Activated T-helper 2 cell treated with anti-CD3 and anti-CD28 coated beads, Interferon-gamma antibody, Interleukin-2, Interleukin-4, amounts not matched to agents 10 μg/mL and 5 μg/mL and 100 μg/mL, durations not matched to agents 14 hours and 24 hours and 36 hours (primary cell): Measurements from ENCODE around the gene RNF149. TPM values are rescaled to one million over a fixed set of nuclear protein-coding genes. Genes with fewer than 3 reads are reported as not detected.

Experiments
- DNase-seq: peaks from one replicate; pipeline ENCODE4 v3.0.0; 2021; ENCODE audit warnings: low spot score
- H3K27ac Mint-ChIP-seq: one replicate; pipeline ENCODE4 v1.8.0; 2021; ENCODE audit warnings: mixed read lengths
- H3K27me3 Mint-ChIP-seq: one replicate; pipeline ENCODE4 v1.8.0; 2021; ENCODE audit warnings: low read depth, mixed read lengths
- H3K36me3 Mint-ChIP-seq: one replicate; pipeline ENCODE4 v1.8.0; 2021; ENCODE audit warnings: low read depth, mixed read lengths
- H3K4me1 Mint-ChIP-seq: one replicate; pipeline ENCODE4 v1.8.0; 2021; ENCODE audit warnings: low read depth, mixed read lengths
- H3K4me3 Mint-ChIP-seq: one replicate; pipeline ENCODE4 v1.8.0; 2021; ENCODE audit warnings: low read depth, mild to moderate bottlenecking, moderate library complexity, mixed read lengths
- H3K9me3 Mint-ChIP-seq: one replicate; pipeline ENCODE4 v1.8.0; 2021; ENCODE audit warnings: mixed read lengths
- intact Hi-C: fragments of 100-400 bp; cut with micrococcal nuclease; formaldehyde crosslinking; loops from one replicate; pipeline ENCODE4 v1.15.1; 2023
- total RNA-seq: library from RNA; stranded (reverse); gene quantifications from 2 replicates; pipeline ENCODE4 v1.2.3, GENCODE V29; 2022

Gene RNF149
- total RNA-seq, 1 donor from 2014 or later, result 54.9 TPM

DNA sequence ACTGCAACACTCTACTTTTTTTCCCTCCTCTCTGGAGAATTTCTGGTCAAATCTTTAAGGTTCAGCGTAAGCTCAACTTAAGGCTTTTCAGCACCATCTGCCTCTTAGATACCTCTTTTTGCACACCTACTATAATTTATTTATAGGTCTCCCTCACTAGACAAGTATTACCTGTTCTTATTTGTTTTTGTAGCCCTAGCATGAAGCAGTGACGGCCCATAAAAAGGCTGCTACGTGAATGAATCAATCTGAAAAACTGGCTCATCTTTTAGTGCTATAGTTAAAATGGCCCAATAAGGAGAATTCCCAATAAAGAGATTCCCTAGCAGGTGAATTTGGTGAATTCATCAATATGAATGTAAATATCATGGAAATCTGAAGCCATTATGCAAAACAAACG is 6.5 kb downstream of the RNF149 start:
- Mint-ChIP-seq H3K4me1 (peaks cover 62% of the 10 kb centered on the region), H3K27me3 (no peaks in the 10 kb centered on the region), H3K9me3 (no peaks in the 10 kb centered on the region), H3K27ac (no peak overlapping the region), H3K4me3 (no peak overlapping the region), H3K36me3 (peaks cover 59% of the 10 kb centered on the region)
- intact Hi-C loops, result loop anchor here (10.0 kb wide), 2 partner anchors 523 to 717 kb away; no protein-coding TSS in a partner anchor
- DNase-seq, result no peak

GRCh38 chr2:101300836-101301235 is 7.7 kb downstream of the RNF149 start:
- Mint-ChIP-seq H3K27ac (no peak overlapping the region), H3K4me3 (no peak overlapping the region), H3K4me1 (peaks cover 60% of the 10 kb centered on the region), H3K27me3 (no peaks in the 10 kb centered on the region), H3K9me3 (no peaks in the 10 kb centered on the region), H3K36me3 (peaks cover 55% of the 10 kb centered on the region)
- no peak for DNase-seq
- intact Hi-C loops, result loop anchor here (10.0 kb wide), 2 partner anchors 524 to 716 kb away; no protein-coding TSS in a partner anchor

DNA sequence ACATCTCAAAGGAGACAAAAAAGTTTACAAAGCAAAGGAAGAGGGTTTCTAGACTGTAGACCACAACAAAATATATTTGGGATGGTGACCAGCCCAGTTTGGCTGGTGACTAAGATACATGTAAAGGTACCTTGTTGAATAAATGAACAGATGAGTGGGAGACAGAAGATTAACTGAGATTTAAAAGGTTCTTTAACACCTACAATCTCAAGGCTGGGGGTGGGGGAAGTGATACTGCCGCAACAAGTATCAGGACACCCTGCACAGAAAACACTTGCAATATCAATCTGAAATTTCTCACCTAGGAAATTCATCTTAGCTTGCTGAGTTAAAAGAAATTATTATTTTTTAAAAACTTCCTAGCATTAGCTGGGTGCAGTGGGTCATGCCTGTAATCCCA is 8.3 kb downstream of the RNF149 start:
- H3K27ac Mint-ChIP-seq, result no peak overlapping the region
- peaks cover 48% of the 10 kb centered on the region for H3K36me3 Mint-ChIP-seq
- DNase-seq, result no peak
- H3K27me3 Mint-ChIP-seq, result no peaks in the 10 kb centered on the region
- H3K4me3 Mint-ChIP-seq, result no peak overlapping the region
- no peaks in the 10 kb centered on the region for H3K9me3 Mint-ChIP-seq
- intact Hi-C loops, result loop anchor here (10.0 kb wide), 2 partner anchors 525 to 715 kb away; no protein-coding TSS in a partner anchor
- H3K4me1 Mint-ChIP-seq, result peaks cover 53% of the 10 kb centered on the region

DNA sequence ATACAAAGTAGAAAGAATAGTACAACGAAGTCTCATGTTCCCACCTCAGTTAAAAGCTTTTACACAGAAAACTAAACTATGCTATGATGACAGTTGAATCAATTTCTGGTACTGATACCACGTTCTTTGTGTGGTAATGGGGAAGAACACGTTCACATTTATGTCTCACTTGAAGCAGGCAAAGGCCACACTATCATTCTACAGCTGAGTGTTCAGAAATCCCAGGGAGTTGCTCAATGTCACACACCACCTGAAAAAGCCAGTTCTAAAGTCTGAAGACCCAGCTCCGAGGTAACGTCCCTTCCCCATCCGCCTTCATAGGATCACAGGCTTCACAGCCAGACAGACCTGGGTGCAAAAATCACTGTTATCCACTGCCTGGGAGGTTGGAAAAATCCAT is 8.9 kb downstream of the RNF149 start:
- peaks cover 50% of the 10 kb centered on the region for H3K36me3 Mint-ChIP-seq
- H3K9me3 Mint-ChIP-seq, result no peaks in the 10 kb centered on the region
- H3K27ac Mint-ChIP-seq, result no peak overlapping the region
- peaks cover 50% of the 10 kb centered on the region for H3K4me1 Mint-ChIP-seq
- no peak overlapping the region for H3K4me3 Mint-ChIP-seq
- DNase-seq, result no peak
- intact Hi-C loops, result loop anchor here (10.0 kb wide), 2 partner anchors 525 to 715 kb away; no protein-coding TSS in a partner anchor
- no peaks in the 10 kb centered on the region for H3K27me3 Mint-ChIP-seq

GRCh38 chr2:101297383-101297782 is 11.1 kb downstream of the RNF149 start:
- no peak overlapping the region for H3K27ac Mint-ChIP-seq
- no peak for DNase-seq
- H3K9me3 Mint-ChIP-seq, result no peaks in the 10 kb centered on the region
- H3K4me3 Mint-ChIP-seq, result no peak overlapping the region
- no peaks in the 10 kb centered on the region for H3K27me3 Mint-ChIP-seq
- H3K36me3 Mint-ChIP-seq, result peaks cover 54% of the 10 kb centered on the region
- intact Hi-C loops, result no loop called here
- peaks cover 35% of the 10 kb centered on the region for H3K4me1 Mint-ChIP-seq

DNA sequence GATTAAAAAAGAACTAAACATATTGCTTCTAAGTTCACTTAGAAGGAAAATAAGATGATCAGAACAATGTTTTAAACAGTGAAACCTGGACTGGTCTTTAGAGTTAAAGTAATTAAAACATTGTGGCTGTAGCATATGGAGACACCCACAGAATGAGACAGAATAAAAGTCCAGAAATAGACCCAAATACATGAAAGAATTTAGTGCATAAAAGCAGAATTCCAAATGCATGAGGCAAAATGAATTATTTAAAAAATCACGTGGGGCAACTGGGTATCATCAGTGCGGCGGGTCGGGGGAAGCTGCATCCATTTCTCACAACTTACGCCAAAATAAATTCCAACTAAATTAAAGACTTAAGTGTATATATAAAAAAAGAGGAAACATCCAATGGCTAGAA is 12.1 kb downstream of the RNF149 start:
- H3K27ac Mint-ChIP-seq, result no peak overlapping the region
- H3K9me3 Mint-ChIP-seq, result no peaks in the 10 kb centered on the region
- no peak for DNase-seq
- intact Hi-C loops, result no loop called here
- no peaks in the 10 kb centered on the region for H3K27me3 Mint-ChIP-seq
- H3K4me1 Mint-ChIP-seq, result peaks cover 29% of the 10 kb centered on the region
- peaks cover 51% of the 10 kb centered on the region for H3K36me3 Mint-ChIP-seq
- H3K4me3 Mint-ChIP-seq, result no peak overlapping the region

- Mint-ChIP-seq H3K9me3 (no peaks in the 10 kb centered on the region), H3K27ac (no peak overlapping the region), H3K4me1 (peaks cover 27% of the 10 kb centered on the region), H3K4me3 (no peak overlapping the region), H3K27me3 (no peaks in the 10 kb centered on the region), H3K36me3 (peaks cover 50% of the 10 kb centered on the region)
- no peak for DNase-seq
- intact Hi-C loops, result no loop called here
Measured at GRCh38 chr2:101295895-101296294, 12.6 kb downstream of the RNF149 start.

- no peak overlapping the region for H3K27ac Mint-ChIP-seq
- no peak for DNase-seq
- H3K4me3 Mint-ChIP-seq, result no peak overlapping the region
- no peaks in the 10 kb centered on the region for H3K9me3 Mint-ChIP-seq
- intact Hi-C loops, result no loop called here
- peaks cover 26% of the 10 kb centered on the region for H3K4me1 Mint-ChIP-seq
- H3K27me3 Mint-ChIP-seq, result no peaks in the 10 kb centered on the region
- peaks cover 51% of the 10 kb centered on the region for H3K36me3 Mint-ChIP-seq
Measured at GRCh38 chr2:101294861-101295260, 13.6 kb downstream of the RNF149 start.

DNA sequence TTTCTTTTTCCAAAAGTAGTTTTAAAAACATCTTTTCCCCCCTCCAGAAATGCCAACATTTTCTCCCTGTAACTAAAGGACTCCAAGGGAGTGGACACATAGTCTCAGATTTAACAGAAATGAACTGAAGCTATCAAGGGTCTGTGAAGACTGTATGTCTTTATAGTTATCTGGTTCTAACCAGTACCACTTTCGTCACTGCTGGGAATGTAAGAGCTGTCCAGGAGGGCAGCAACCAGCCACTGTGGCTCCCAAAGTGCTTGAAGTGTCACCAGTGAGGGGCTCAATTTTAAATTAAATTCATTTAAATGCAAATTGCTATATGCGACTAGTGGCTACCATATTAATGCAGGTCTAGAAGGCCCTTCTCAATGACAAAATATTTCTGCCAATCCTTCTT is 15.0 kb downstream of the RNF149 start:
- peaks cover 49% of the 10 kb centered on the region for H3K36me3 Mint-ChIP-seq
- H3K9me3 Mint-ChIP-seq, result no peaks in the 10 kb centered on the region
- no peaks in the 10 kb centered on the region for H3K27me3 Mint-ChIP-seq
- intact Hi-C loops, result no loop called here
- no peak overlapping the region for H3K4me3 Mint-ChIP-seq
- peaks cover 16% of the 10 kb centered on the region for H3K4me1 Mint-ChIP-seq
- H3K27ac Mint-ChIP-seq, result no peak overlapping the region
- DNase-seq, result no peak

GRCh38 chr2:101291973-101292372 is 16.5 kb downstream of the RNF149 start:
- Mint-ChIP-seq H3K9me3 (no peaks in the 10 kb centered on the region), H3K27ac (no peak overlapping the region), H3K4me1 (peaks cover 8% of the 10 kb centered on the region), H3K27me3 (no peaks in the 10 kb centered on the region), H3K4me3 (no peak overlapping the region), H3K36me3 (peaks cover 55% of the 10 kb centered on the region)
- intact Hi-C loops, result no loop called here
- DNase-seq, result no peak

DNA sequence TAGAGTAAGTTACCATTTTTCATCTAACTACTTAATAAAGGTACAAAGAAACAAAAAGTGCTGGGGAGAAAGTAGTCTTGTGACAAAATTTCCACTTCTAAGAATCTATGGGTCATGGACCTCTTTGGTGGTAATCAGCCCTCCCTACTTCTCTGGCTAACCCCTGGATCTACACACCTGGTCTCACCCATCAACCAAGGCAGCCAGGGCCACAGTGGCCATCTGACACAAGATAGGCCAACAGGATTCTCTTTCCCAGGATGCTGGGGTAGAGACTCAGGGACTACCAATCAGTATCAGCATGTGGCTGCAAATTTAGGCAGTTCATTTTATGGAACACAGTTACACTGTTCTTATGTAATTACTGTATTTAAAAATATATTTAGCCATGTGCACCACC is 17.8 kb downstream of the RNF149 start:
- Mint-ChIP-seq H3K4me3 (no peak overlapping the region), H3K36me3 (peaks cover 62% of the 10 kb centered on the region), H3K27ac (no peak overlapping the region), H3K4me1 (peaks cover 3% of the 10 kb centered on the region), H3K27me3 (no peaks in the 10 kb centered on the region), H3K9me3 (no peaks in the 10 kb centered on the region)
- intact Hi-C loops, result no loop called here
- no peak for DNase-seq

- no peak for DNase-seq
- intact Hi-C loops, result no loop called here
Measured at GRCh38 chr2:101287303-101287702, 21.2 kb downstream of the RNF149 start.

GRCh38 chr2:101286684-101287083 is 21.8 kb downstream of the RNF149 start:
- Mint-ChIP-seq H3K9me3 (no peaks in the 10 kb centered on the region), H3K27ac (no peak overlapping the region), H3K4me1 (peaks cover 4% of the 10 kb centered on the region), H3K4me3 (no peak overlapping the region), H3K27me3 (no peaks in the 10 kb centered on the region), H3K36me3 (peaks cover 66% of the 10 kb centered on the region)
- DNase-seq, result no peak
- intact Hi-C loops, result no loop called here

More at GRCh38 chr2:101287303-101287702, 21.2 kb downstream of the RNF149 start:
- Mint-ChIP-seq H3K36me3 (peaks cover 64% of the 10 kb centered on the region), H3K4me3 (no peak overlapping the region), H3K4me1 (peaks cover 2% of the 10 kb centered on the region), H3K27ac (no peak overlapping the region), H3K9me3 (no peaks in the 10 kb centered on the region), H3K27me3 (no peaks in the 10 kb centered on the region)

DNA sequence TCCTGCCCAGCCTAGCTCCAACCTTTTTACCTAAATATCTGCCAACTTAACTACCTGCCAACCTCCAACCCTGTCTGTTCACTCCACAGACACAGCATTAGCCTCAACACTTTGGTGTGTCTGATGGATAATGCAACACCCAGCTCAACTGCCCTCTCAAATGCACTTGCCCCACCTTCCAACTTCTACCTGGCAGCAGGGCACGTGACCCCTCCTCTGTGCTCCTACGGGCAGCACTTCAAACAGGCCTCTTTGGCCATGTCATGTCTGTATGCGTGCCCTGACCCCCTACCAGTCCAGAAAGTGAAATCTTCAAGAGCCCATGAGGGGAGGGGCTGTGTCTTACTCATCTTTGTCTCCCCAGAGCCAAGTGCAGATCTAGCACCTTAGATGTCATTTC is 25.5 kb downstream of the RNF149 start:
- no peak overlapping the region for H3K4me3 Mint-ChIP-seq
- H3K4me1 Mint-ChIP-seq, result peaks cover 6% of the 10 kb centered on the region
- H3K27me3 Mint-ChIP-seq, result no peaks in the 10 kb centered on the region
- no peak for DNase-seq
- intact Hi-C loops, result no loop called here
- no peaks in the 10 kb centered on the region for H3K9me3 Mint-ChIP-seq
- no peak overlapping the region for H3K27ac Mint-ChIP-seq
- peaks cover 83% of the 10 kb centered on the region for H3K36me3 Mint-ChIP-seq
